GM12891 (cell line): ENCODE measurements around the gene AFF3.

Experiments used
- POLR2A ChIP-seq: IDR thresholded peaks from 2 replicates; pipeline ENCODE4 v1.6.1; 2011; ENCODE audit warnings: low read depth, low read length, control low read depth
- SPI1 ChIP-seq: IDR thresholded peaks from 2 replicates; pipeline ENCODE4 v1.6.1; 2011; ENCODE audit warnings: low read depth, low read length, control low read depth
- TAF1 ChIP-seq: IDR thresholded peaks from 2 replicates; pipeline ENCODE4 v1.6.1; 2011; ENCODE audit warnings: low read depth, low read length, control low read depth

DNA sequence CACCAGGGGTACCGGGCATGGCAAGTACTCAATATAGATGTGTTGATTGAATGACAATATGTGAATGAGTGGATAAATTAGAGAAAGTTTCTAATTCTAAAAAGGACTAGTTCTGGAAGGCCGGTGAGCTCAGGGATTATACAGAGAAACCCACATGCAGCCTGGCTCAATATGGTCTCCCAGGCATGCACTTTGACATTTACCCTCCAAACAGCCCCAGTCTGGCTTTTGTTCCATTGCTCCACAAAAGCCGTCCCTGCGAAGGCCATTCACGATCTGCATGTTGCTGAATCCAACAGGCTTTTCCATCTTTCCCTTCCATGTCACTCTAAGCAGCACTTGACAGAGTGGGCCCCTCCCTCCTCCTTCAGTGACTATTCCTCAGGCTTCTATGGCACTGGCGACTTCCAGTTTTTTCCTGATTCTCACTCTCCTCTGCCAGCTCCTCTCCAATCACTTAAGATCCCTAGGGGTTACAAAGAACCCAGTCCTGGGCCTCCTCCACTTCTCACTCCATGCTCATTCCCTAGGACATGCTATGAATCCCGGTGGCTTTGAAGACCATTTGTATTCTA, 266.7 kb downstream of the AFF3 start:
- TF ChIP-seq POLR2A (no peak), SPI1 (no peak), TAF1 (no peak)
